Activated T-cell treated with anti-CD3 and anti-CD28 coated beads for 24 hours (primary cell): ENCODE data around the gene PCNT.

Source experiments
- DNase-seq: peaks from one replicate; pipeline ENCODE4 v3.0.0-alpha.2; 2020; ENCODE audit warnings: low read depth

PCNT gene

DNA sequence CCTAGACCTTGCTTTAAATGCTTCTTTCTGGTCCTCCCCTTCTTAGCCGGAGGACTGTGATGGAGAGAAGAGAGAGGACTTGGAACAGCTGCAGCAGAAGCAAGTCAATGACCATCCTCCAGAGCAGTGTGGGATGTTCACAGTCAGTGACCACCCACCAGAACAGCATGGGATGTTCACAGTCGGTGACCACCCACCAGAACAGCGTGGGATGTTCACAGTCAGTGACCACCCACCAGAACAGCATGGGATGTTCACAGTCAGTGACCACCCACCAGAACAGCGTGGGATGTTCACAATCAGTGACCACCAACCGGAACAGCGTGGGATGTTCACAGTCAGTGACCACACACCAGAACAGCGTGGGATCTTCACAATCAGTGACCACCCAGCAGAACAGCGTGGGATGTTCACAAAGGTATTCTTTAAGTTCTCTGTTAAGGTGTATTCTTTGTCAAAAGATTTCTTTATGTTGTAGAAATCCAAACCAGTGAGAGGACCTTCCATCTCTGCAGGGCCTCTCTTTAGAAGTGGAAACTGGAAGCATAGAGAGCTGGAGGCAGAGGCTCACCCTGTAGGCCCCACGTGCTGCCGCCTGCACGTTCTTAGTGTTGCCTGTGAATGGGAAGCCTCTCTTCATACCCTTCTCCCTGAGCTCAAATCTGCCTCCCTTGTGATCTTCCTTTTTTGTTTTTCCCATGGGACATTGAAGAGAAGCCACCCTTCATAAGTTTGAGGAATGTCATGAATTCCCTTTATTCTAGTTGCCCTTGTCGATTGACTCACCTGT lies 10.6 kb downstream of the PCNT start:
- DNase-seq, result no peak

DNA sequence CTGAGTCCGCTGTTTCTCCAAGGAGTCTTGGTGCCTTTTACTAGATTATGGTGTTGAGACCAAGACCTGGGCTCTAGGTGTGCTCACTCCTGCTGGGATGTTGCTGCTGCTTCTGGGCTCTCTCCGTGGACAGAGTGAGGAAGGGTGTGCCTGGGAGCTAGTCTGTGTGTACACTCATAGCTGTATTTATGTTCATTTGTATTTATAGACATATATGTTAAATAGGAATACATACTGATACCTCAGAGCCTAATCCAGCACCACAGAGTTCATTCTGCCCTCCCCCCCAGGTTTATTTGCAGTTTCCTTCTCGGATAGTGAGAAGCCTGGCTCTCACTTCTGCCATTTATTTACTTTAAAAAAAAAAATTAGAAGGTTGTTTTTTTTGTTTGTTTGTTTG lies 12.6 kb downstream of the PCNT start:
- no peak for DNase-seq

DNA sequence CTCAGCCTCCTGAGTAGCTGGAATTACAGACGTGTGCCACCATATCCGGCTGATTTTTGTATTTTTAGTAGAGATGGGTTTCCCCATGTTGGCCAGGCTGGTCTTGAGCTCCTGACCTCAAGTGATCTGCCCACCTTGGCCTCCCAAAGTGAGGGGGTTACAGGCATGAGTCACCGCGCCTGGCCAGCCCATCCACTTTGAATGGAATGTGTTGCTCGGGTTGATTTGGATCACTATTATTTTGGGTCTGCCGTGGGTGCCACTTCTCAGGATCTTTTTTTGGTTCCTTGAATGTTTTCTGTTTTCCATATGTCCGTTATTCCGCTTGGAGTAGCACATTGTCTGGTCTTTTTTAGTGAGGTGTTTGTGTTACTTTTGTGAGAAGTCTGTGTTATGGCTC lies 17.0 kb downstream of the PCNT start:
- no peak for DNase-seq

DNA sequence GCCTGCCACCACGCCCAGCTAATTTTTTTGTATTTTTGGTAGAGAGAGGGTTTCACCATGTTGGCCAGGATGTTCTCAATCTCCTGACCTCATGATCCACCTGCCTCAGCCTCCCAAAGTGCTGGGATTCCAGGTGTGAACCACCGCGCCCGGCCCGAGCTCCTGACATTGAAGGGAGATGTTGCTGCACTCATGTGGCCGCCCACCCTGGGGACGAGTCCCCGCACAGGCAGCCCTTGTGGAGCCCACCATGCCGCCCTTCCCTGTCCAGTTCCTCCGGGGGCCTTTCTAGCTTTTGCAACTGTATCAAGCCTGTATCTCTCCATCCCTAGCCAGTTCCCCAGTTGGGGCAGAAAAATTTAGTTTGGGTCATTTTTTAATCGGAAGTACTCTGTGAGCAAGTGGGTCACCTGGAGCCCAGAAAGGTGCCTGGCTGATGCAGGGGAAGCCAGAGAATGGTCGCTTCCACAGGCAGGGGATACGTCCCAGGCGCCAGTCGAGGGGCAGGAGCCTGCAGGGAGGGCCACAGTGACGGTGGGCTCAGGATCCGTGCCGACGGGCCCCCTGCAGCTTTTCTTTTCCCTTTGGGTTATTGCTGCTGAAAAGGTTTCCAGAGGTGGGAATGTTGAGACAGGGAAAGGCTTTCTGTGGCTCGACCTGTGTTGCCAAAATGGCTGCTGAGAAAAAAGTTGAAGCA lies 20.4 kb downstream of the PCNT start:
- DNase-seq, result no peak

DNA sequence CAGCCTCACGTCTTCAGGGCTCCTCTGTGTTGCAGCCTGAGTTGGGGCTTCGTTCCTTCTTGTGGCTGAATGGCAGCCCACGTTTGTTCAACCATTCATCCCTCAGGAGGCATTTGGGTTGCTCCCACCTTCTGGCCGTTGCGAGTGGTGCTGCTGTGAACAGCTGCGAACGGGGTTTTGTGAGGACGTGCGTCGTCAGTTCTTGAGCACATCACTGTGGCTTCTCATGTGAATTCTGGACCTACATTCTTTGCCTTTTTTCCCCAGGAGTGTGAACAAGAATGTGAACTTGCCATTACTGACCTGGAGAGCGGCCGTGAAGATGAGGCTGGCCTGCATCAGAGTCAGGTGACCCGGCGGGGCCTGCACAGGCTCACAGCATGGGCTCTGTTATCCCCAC lies 21.9 kb downstream of the PCNT start:
- no peak for DNase-seq

DNA sequence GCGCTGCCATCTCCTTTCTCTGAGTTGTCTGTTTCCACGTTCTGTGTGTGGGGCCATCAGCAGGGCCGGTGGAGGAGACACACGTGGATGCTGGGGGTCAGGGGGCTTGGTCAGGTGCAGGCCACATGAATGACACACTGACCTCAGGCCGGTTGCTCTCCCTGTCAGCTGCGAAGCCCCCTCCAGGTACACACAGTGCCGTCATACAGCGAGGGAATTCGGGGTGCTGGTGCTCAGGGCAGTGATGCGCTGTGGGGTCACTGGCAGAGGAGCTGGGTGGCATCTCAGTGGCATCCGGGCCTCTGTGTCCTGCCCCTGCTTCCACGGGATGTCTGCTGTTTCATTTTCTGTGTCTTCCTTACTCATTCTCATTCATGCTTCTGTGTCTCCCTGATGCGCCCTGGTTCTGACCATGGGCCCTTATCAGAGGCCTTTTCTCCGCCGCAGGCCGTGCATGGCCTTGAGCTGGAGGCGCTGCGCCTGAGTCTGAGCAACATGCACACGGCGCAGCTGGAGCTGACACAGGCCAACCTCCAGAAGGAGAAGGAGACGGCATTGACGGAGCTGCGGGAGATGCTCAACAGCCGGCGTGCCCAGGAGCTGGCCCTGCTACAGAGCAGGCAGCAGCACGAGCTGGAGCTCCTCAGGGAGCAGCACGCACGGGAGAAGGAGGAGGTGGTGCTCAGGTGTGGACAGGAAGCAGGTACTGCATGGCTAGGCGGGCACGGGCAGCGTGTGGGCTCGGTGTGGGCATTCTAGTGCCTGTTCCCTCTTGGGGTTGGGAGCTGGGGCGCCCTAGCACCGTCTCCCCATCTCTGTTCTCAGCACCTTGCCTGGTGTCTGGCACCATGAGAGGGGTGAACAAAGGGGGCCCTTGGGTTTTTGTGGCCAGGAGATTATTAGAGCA lies 22.6 kb downstream of the PCNT start:
- DNase-seq, result no peak

DNA sequence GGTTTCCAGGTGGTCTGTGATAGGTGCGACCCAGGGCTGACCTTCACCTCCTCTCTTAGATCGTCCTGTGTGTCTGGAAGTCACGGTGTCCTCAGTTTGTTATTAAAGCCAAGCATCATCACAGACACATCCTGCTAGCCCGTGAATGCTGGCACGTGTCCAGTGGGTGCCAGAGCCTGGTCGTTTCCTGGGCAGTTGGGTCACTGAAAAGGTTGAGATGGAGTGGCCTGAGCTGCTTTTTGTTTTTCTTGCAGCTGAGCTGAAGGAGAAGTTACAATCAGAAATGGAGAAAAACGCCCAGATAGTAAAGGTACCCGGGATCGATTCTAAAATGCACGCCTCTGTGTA lies 23.2 kb downstream of the PCNT start:
- no peak for DNase-seq

DNA sequence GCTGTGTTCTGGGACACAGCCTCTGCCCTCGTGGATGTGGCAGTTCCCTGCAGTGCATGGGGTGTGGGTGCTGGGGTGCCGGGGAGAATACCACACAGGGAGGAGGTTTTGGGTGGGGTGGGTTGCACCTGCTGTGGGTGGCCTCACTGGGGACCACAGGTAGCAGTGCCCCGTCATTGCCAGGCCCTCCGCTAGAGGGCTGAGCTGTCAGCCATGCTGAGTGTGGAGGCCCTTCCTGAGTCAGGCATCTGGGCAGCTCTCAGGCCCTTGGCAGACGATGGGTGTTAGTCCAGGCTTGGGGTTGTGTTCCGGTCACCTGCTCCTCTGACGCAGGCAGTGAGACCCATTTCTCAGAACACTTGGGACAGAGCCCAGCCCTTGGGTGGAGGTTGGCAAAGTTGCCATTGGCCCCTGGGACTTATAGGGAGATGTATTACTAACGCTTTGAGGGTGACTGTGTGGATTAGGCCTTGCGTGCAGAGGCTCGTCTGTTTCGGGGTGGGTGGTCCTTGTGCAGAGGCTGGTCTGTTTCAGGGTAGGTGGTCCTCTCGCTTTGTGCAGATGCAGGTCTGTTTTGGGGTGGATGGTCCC lies 23.9 kb downstream of the PCNT start:
- no peak for DNase-seq

DNA sequence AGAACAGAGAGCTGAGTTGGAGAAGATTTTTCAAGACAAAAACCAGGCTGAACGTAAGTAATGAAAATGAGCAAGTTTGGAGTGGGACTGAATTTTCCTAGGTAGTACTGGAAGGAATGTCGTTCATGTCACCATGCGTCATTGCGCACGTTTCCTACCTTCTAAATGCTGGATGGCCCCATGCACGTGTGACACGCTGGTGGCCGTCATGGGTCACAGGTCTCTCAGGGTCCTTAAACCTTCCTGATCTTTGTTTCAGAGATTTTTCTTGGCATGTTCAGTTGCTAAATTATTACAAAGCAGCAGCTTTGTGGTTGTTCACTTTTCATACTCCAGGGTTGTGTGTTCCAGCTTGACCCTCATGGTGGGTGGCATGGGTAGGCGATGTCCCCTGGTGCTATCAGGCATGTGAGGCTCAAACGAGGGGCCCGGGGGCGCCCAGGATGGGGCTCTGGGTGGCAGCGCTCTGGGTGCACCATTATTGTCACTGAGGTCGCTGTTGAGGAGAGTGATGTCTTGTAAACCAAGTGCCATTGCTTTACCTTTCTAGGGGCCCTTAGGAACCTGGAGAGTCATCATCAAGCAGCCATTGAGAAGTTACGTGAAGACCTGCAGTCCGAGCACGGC lies 25.3 kb downstream of the PCNT start:
- no peak for DNase-seq

DNA sequence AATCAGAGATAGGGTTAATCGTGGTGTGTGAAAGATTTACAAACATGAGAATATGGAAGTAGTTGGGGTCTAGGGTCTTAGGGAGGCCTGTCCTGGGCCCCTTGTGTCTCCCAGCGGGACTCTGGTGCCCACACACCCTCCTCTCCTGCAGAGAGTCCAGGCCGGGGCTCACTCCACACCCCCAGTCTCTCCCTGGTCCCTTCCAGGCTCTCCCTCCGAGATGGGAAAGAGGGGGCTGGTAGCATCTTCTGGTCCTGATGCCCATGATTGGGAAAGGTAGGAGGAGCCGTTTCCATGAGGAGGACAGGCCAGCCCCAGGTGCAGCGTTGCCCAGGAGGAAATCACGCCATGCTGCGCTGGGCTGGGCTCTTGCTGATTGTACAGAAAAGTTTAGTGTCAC lies 26.6 kb downstream of the PCNT start:
- DNase-seq, result no peak

DNA sequence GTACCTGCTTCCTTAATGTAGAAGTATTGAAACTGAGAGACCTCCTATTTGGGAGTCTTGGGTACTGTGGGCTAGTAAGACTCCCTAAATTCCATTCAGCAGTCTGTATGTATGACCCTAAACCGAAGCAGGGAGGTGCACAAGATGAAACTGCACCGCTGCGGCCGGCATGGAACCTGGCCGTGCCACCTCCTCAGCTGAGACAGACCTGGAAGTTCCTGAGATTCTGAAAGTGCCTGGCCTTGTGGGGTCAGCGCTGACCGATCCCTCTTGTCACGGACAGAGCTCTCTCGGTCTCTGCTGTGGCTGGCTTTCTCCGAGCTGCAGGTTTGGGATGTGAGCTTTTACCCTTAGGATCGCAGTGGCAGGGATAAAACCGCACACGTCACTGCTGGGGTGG lies 27.0 kb downstream of the PCNT start:
- no peak for DNase-seq

DNA sequence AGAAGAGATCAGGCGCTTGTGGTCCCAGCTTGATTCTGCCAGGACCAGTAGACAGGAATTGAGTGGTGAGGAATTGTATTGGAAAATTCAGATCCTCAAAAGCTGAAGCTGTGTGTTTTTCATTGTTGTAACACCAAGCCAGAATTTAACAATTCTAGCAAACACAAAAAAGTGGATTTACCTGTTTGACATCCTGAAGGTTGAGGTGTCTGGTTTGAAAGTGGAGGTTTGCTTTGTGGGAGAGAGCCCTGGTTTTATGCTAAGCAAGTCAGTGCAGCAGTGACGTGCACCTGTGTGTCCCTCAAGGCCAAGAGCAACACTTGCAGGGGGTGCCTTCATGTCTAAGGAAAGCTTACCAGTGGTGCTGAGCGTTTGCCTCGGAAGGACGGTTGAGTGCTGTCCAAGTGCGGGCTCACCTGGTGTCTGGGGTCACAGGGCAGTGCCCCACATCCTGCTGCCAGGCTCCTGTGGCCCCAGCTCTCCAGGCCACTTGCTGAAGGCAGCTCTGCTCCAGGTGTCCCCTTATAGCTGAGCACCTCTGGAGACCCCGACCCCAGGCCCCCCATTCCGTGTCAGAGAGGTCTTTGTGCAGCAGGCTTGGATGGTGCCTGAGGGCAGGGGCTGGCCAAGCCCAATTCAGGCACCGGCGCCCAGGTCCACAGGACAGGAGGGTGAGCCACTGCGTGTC lies 27.7 kb downstream of the PCNT start:
- no peak for DNase-seq

DNA sequence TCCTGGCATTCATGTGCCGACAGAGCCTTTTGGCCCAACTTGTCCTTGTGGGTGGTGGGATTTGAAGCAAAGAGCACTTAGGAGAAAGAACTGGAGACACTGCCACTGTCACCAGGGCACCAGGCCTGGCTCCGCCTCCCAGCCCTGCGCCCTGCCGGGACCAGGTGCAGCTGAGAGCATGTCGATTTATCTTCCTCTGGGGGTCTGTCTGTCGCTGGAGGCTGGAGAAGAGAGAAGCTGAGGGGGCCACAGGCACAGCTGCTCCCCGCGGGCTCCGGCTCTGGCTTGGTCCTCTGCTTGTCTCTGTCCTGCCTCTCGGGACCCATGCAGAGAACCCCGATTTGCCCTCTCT lies 28.2 kb downstream of the PCNT start:
- DNase-seq, result no peak

DNA sequence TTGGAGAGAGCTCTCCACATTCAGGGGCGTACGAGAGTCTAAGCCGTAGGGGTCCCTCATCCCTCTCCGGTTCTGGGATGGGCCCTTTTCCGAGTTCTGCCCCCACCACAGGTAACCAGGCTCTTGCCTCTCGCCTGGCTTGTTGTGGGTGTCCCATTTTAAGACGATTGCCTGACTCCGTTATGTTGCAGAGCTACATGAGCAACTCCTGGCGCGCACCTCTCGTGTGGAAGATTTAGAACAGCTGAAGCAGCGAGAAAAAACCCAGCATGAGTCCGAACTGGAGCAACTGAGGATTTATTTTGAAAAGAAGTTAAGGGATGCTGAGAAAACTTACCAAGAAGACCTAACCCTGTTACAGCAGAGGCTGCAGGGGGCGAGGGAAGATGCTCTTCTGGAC lies 29.0 kb downstream of the PCNT start:
- no peak for DNase-seq

DNA sequence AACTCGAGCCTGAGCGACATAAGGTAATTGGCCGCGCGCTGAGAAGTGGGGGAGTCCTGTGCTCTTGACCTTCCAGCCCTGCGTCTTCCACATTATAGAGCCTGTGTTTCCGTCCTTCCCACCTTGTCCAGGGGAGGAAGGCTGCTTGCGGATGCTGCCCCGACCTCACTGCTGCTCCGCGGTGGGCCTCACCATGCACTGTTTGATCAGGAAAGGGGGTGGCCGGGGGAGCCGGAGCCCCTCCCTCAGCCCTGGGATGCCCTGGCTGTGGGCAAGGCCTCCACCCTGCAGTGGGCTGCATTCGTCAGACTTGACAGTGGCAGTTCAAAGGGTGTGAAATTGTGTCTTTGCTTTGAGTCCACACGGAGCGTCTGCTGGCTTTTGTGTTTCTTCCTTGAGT lies 30.1 kb downstream of the PCNT start:
- no peak for DNase-seq

DNA sequence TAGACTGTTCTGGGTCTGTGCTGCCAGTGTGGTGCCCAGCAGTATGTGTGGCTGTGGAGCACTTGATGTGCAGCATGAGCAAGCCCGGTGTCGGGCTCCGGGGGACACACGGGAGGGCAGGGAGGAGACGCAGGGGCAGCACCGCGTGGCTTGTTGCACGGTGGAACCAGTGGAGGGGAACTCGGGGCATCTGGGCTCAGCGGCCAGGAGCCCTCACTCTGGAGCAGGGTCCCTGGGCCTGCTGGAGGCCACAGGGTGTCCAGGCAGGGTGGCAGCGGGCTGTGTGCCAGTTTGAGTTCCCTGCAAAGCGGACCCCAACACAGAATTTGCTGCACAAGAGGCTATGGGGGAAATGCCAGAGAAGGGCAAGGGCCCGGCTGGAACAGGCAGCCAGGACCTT lies 30.6 kb downstream of the PCNT start:
- no peak for DNase-seq

DNA sequence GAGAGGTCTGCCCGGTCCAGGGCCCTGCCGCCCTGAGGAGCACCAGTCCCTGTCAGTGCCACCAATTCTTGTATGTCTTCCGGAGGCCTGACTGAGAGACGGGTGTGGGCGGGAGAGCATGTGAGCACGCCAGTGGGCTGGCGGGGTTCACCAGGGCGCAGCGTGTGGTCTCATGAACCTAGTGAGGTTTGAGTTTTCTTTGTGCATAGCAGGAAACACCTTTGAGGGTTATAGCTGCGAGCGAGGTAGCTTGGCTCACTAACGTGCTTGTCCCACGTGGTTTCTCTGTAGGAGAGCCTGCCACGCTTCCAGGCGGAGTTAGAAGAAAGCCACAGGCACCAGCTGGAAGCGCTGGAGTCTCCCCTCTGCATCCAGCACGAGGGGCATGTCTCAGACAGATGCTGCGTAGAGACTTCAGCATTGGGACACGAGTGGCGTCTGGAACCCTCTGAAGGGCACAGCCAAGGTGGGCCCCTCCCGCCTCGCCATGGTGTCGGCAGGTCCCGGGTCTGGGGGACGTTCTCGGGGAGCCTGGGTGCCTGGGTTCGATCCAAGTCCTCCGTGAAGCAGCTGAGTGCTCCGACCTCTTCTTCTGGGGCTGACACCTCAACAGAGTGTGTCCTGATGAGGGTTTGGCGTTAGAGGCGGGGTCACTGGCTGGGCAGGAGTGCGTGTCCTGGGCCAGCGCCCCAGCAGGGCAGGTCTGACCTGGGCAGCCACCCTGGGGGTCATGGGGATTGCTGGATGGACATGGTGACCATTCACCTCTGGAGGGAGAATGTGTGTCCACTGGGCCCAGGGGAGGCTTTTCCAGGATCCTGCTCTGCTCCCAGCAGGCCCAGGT lies 31.4 kb downstream of the PCNT start:
- no peak for DNase-seq

DNA sequence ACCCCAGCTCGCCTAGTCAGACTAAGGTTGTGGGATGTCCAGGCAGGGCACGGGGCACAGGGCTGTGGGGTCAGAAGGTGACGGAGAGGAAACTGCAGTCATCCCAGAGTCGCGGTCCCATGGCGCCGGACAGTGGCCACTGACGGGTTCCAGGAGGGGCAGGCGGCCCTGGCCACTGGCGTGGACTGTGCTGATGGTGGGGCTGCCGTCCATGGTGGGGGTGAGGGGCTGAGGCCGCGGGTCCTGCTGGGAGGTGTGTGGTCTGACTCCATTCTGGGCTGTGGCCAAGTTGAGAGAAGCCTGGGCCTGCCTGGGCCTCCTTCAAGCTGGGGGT lies 32.0 kb downstream of the PCNT start:
- no peak for DNase-seq

DNA sequence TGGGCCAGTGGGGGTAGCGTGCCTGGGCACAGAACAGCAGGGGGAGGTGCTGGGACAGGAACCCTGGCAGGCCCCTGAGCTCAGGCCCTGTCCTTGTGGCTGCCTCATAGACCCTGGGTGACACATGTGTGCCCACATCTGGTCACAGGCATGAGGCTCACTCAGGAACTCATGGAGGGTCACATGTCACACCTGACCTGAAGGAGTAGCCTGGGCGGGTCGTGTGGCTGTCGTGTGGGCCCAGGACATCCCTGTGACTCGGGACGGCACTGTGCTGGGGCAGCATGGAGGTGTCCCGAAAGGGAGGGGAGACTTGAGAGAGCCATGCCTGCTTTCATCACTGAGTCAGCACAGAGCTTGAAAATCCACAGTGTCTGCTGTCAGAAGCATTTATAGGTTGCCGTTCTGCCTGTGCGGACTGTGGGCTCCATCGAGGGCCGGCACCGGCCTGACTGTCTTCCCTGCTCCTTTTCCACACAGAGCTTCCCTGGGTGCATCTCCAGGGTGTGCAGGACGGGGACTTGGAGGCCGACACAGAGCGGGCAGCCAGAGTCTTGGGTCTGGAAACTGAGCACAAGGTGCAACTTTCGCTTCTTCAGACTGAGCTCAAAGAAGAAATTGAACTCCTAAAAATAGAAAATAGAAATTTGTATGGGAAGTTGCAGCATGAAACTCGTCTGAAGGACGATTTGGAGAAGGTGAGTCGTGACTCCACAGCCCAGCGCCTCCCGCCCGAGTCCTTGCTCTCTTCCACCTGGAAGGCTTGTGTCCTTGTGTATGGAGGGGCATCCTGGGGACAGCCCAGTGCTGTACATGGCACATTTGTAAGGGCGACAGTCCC lies 32.8 kb downstream of the PCNT start:
- DNase-seq, result no peak

DNA sequence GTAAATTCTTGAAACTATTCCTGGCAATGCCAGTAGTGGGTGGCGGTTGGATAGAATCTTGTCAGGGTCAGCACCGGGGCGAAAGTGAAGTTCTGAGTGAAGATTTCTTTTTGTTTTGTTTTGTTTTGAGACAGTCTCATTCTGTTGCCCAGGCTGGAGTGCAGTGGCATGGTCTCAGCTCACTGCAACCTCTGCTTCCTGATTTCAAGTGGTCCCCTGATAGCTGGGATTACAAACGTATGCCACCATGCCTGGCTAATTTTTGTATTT lies 33.3 kb downstream of the PCNT start:
- DNase-seq, result no peak
